Smooth muscle cell (in vitro differentiated cells): ENCODE measurements around the gene CGB5. TPM values are rescaled to one million over a fixed set of nuclear protein-coding genes. Genes with fewer than 3 reads are reported as not detected.

Experiments
- DNase-seq: peaks from one replicate; lab custom pipeline; 2025; ENCODE audit not compliant: unreplicated experiment; lab: John Stamatoyannopoulos, UW
- H2AFZ ChIP-seq: fragments of 200-600 bp; sonication (generic); 2 replicates; pipeline ENCODE4 v1.6.0; 2016; ENCODE audit warnings: antibody characterized with exemption, low read depth, mild to moderate bottlenecking
- H3F3A ChIP-seq: fragments of 200-600 bp; sonication (generic); 2 replicates; pipeline ENCODE4 v1.6.0; 2017; ENCODE audit warnings: antibody characterized with exemption, low read depth
- H3K27ac ChIP-seq: fragments of 200-600 bp; sonication (generic); 2 replicates; pipeline ENCODE4 v1.5.1; 2016; ENCODE audit warnings: low read depth, mild to moderate bottlenecking
- H3K27me3 ChIP-seq: fragments of 200-600 bp; sonication (generic); 2 replicates; pipeline ENCODE4 v1.6.1; 2016; ENCODE audit warnings: low read depth, mild to moderate bottlenecking
- H3K36me3 ChIP-seq: fragments of 200-600 bp; sonication (generic); 2 replicates; pipeline ENCODE4 v1.5.1; 2016; ENCODE audit warnings: low read depth
- H3K4me1 ChIP-seq: fragments of 200-600 bp; sonication (generic); 2 replicates; pipeline ENCODE4 v1.5.1; 2016; ENCODE audit warnings: low read depth
- H3K4me2 ChIP-seq: fragments of 200-600 bp; sonication (generic); 2 replicates; pipeline ENCODE4 v1.6.0; 2016; ENCODE audit warnings: mild to moderate bottlenecking
- H3K4me3 ChIP-seq: fragments of 200-600 bp; sonication (generic); 2 replicates; pipeline ENCODE4 v1.5.1; 2016; ENCODE audit warnings: mild to moderate bottlenecking
- H3K79me2 ChIP-seq: fragments of 200-600 bp; sonication (generic); 2 replicates; pipeline ENCODE4 v1.6.0; 2016; ENCODE audit warnings: low read depth, mild to moderate bottlenecking
- H3K9ac ChIP-seq: fragments of 200-600 bp; sonication (generic); 2 replicates; pipeline ENCODE4 v1.6.0; 2016; ENCODE audit warnings: low read depth
- H3K9me3 ChIP-seq: fragments of 200-600 bp; sonication (generic); replicated peaks from 2 replicates; pipeline ENCODE4 v1.5.1; 2016; ENCODE audit warnings: low read depth
- H4K20me1 ChIP-seq: fragments of 200-600 bp; sonication (generic); 2 replicates; pipeline ENCODE4 v1.6.0; 2016; ENCODE audit warnings: low read depth
- WGBS: methylation state at CpG from one replicate; pipeline ENCODE4 v1.1.7; 2016; ENCODE audit warnings: low lambda C conversion rate; 5-methylcytosine and 5-hydroxymethylcytosine counted together
- polyA plus RNA-seq: library from polyadenylated mRNA; unstranded; fragments of >200 nt; fragmentation: Nextera tagmentation; extraction: Ambion mirVana; gene quantifications from 2 replicates; pipeline ENCODE4 v1.2.1, GENCODE V29; 2016
- total RNA-seq: library from RNA; depleted of rRNA; stranded (reverse); fragments of >200 nt; gene quantifications from 2 replicates; pipeline ENCODE4 v1.2.3, GENCODE V29; 2014
- TF ChIP-seq, protein P1 (sequence below): fragments of 200-600 bp; sonication (generic); IDR thresholded peaks from 2 replicates; pipeline ENCODE4 v1.5.1; 2017; ENCODE audit warnings: borderline replicate concordance, mild to moderate bottlenecking, antibody characterized with exemption; ENCODE audit not compliant: insufficient read depth, poor library complexity, severe bottlenecking

The CGB5 gene
- total and polyA plus RNA-seq, 2 experiments from 2014 or later, result 2.0 TPM; not detected in 1

DNA sequence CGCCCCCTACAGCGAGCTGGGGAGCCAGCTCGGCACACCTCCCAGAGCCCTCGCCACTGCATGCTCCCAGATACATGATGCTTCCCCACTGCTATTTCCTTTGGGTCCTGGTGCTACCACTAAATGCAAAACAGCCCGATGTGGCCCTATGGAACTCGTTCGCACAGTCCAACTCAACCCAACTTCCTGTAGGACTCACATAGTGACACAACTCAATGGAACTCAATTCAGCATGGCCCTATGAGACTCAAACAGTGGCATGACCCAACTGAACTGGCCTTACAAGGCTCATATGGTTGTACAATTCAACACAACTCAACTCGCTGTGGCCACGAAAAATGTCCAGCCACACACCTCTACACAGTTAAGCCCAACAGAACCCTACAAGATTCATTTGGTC lies 25.4 kb downstream of the CGB5 start:
- no peak overlapping the region for H3K4me3 ChIP-seq
- 96% methylated on average over 9 of the region's 9 CpGs for WGBS
- no peak for DNase-seq
- peaks cover 29% of the 10 kb centered on the region for H3K27me3 ChIP-seq
- H3K79me2 ChIP-seq, result no peaks in the 10 kb centered on the region
- peaks cover 16% of the 10 kb centered on the region for H3K4me1 ChIP-seq
- H3K27ac ChIP-seq, result no peak overlapping the region
- no peaks in the 10 kb centered on the region for H3K9me3 ChIP-seq
- H3F3A ChIP-seq, result no peaks in the 10 kb centered on the region
- H4K20me1 ChIP-seq, result no peaks in the 10 kb centered on the region
- no peak overlapping the region for H3K9ac ChIP-seq
- no peak overlapping the region for H2AFZ ChIP-seq
- H3K4me2 ChIP-seq, result no peak overlapping the region
- no peaks in the 10 kb centered on the region for H3K36me3 ChIP-seq
- TF ChIP-seq, protein P1, sequence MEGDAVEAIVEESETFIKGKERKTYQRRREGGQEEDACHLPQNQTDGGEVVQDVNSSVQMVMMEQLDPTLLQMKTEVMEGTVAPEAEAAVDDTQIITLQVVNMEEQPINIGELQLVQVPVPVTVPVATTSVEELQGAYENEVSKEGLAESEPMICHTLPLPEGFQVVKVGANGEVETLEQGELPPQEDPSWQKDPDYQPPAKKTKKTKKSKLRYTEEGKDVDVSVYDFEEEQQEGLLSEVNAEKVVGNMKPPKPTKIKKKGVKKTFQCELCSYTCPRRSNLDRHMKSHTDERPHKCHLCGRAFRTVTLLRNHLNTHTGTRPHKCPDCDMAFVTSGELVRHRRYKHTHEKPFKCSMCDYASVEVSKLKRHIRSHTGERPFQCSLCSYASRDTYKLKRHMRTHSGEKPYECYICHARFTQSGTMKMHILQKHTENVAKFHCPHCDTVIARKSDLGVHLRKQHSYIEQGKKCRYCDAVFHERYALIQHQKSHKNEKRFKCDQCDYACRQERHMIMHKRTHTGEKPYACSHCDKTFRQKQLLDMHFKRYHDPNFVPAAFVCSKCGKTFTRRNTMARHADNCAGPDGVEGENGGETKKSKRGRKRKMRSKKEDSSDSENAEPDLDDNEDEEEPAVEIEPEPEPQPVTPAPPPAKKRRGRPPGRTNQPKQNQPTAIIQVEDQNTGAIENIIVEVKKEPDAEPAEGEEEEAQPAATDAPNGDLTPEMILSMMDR, result no peak

DNA sequence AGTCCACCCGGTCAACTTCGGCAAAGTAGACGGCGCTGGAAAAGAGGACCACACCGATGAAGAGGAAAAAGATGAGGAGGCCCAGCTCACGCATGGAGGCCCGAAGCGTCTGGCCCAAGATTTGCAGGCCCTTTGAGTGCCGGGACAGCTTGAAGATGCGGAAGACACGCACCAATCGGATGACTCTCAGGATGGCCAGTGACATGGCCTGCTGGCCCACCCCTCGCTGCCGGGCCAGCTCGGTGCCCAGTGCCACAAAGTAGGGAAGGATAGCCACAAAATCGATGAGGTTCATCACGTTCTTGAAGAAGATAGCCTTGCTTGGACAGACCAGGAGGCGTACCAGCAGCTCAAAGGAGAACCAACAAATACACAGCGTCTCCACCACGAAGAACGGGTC lies 26.8 kb downstream of the CGB5 start:
- H3K9ac ChIP-seq, result no peak overlapping the region
- H3K9me3 ChIP-seq, result no peaks in the 10 kb centered on the region
- no peaks in the 10 kb centered on the region for H4K20me1 ChIP-seq
- H3K27me3 ChIP-seq, result peaks cover 29% of the 10 kb centered on the region
- no peaks in the 10 kb centered on the region for H3F3A ChIP-seq
- H3K27ac ChIP-seq, result no peak overlapping the region
- no peaks in the 10 kb centered on the region for H3K79me2 ChIP-seq
- DNase-seq, result no peak
- TF ChIP-seq, protein P1, result no peak
- H3K4me3 ChIP-seq, result no peak overlapping the region
- 96% methylated on average over 21 of the region's 21 CpGs for WGBS
- peaks cover 4% of the 10 kb centered on the region for H3K4me1 ChIP-seq
- H2AFZ ChIP-seq, result no peak overlapping the region
- H3K4me2 ChIP-seq, result no peak overlapping the region
- no peaks in the 10 kb centered on the region for H3K36me3 ChIP-seq

- TF ChIP-seq, protein P1, result no peak
- WGBS, result 14% methylated on average over 77 of the region's 93 CpGs
- Histone ChIP-seq H3K27ac (no peak overlapping the region), H4K20me1 (no peaks in the 10 kb centered on the region), H3F3A (no peaks in the 10 kb centered on the region), H3K79me2 (no peaks in the 10 kb centered on the region), H3K36me3 (no peaks in the 10 kb centered on the region), H2AFZ (no peak overlapping the region), H3K27me3 (peaks cover 29% of the 10 kb centered on the region), H3K4me2 (peak overlapping the region; percentile 74), H3K9me3 (no peaks in the 10 kb centered on the region), H3K4me3 (no peak overlapping the region), H3K9ac (no peak overlapping the region), H3K4me1 (no peaks in the 10 kb centered on the region)
- DNase-seq, result no peak
Observed at GRCh38 chr19:49071860-49072547, 28.4 kb downstream of the CGB5 start.
